ENCODE data around the gene TAF11L3.
"Not testable (repeated sequence)": the region's sequence is repeated elsewhere in the genome, so short reads cannot be mapped to it uniquely, and the experiment has no call there.

Gene TAF11L3

GRCh38 chr5:17518067-17518466 lies at the start of gene TAF11L3:
TSS of gene TAF11L3 (plus strand) at chr5:17518367.
- not testable (repeated sequence) for DNase-seq

GRCh38 chr5:17470064-17470463 lies 48.1 kb upstream of the TAF11L3 start:
- DNase-seq, result no peak

- not testable (repeated sequence) for DNase-seq
Measured at GRCh38 chr5:17475064-17475463, 43.1 kb upstream of the TAF11L3 start.

GRCh38 chr5:17477043-17477442 lies 41.1 kb upstream of the TAF11L3 start:
- DNase-seq, result no peak

- DNase-seq, result no peak
Measured at GRCh38 chr5:17477573-17478265, 40.4 kb upstream of the TAF11L3 start.

- DNase-seq, result no peak
Measured at GRCh38 chr5:17481378-17481777, 36.8 kb upstream of the TAF11L3 start.

- DNase-seq, result no peak
Measured at GRCh38 chr5:17482790-17483189, 35.4 kb upstream of the TAF11L3 start.

- DNase-seq, result not testable (repeated sequence)
Measured at GRCh38 chr5:17486464-17487173, 31.5 kb upstream of the TAF11L3 start.

- DNase-seq, result no peak
Measured at GRCh38 chr5:17487174-17487512, 31.0 kb upstream of the TAF11L3 start.

GRCh38 chr5:17491257-17491656 lies 26.9 kb upstream of the TAF11L3 start:
- DNase-seq, result not testable (repeated sequence)

- no peak for DNase-seq
Measured at GRCh38 chr5:17492770-17493169, 25.4 kb upstream of the TAF11L3 start.

GRCh38 chr5:17497446-17497845 lies 20.7 kb upstream of the TAF11L3 start:
- no peak for DNase-seq

GRCh38 chr5:17497931-17498330 lies 20.2 kb upstream of the TAF11L3 start, which contains the start of gene TAF11L2:
TSS of gene TAF11L2 (plus strand) at chr5:17498231.
- not testable (repeated sequence) for DNase-seq

- DNase-seq, result no peak
Measured at GRCh38 chr5:17511775-17512325, 6.3 kb upstream of the TAF11L3 start.

GRCh38 chr5:17517526-17517925 lies 641 bp upstream of the TAF11L3 start:
- not testable (repeated sequence) for DNase-seq

- DNase-seq, result not testable (repeated sequence)
Measured at GRCh38 chr5:17519508-17519907, 1.3 kb downstream of the TAF11L3 start.

- DNase-seq, result not testable (repeated sequence)
Measured at GRCh38 chr5:17521501-17521900, 3.3 kb downstream of the TAF11L3 start, which contains the start of gene TAF11L4. TSS of gene TAF11L4 (plus strand) at chr5:17521801.

- DNase-seq, result not testable (repeated sequence)
Measured at GRCh38 chr5:17524935-17525334, 6.8 kb downstream of the TAF11L3 start, which contains the start of gene TAF11L5. TSS of gene TAF11L5 (plus strand) at chr5:17525235.

GRCh38 chr5:17526504-17526903 lies 8.3 kb downstream of the TAF11L3 start:
- not testable (repeated sequence) for DNase-seq

GRCh38 chr5:17528369-17528768 lies 10.2 kb downstream of the TAF11L3 start, which contains the start of gene TAF11L6:
TSS of gene TAF11L6 (plus strand) at chr5:17528669.
- DNase-seq, result not testable (repeated sequence)

All from NCI-H187 treated with DMSO at 0.1 percent for 48 hours (cell line).